GM23338 (cell line): Measurements from ENCODE around the gene FABP1. TPM values are rescaled to one million over a fixed set of nuclear protein-coding genes. Genes with fewer than 3 reads are reported as not detected.

Experiments
- ATAC-seq: fragments of 200-7000 bp; cut with Tn5 transposase; 3 replicates; pipeline ENCODE4 v1.9.1; 2020
- DNase-seq: peaks from one replicate; pipeline ENCODE4 v3.0.0-alpha.2; 2015; ENCODE audit warnings: low spot score
- H2AFZ ChIP-seq: fragments of 200-600 bp; sonication (generic); 2 replicates; pipeline ENCODE4 v1.8.0; 2016; ENCODE audit warnings: antibody characterized with exemption, mild to moderate bottlenecking, moderate library complexity
- H3F3A ChIP-seq: fragments of 200-600 bp; sonication (generic); replicated peaks from 2 replicates; pipeline ENCODE4 v1.8.0; 2017; ENCODE audit warnings: antibody characterized with exemption, mixed run types, low read depth
- H3K27ac ChIP-seq: fragments of 200-600 bp; sonication (generic); 2 replicates; pipeline ENCODE4 v1.6.1; 2016; ENCODE audit warnings: low read depth
- H3K27me3 ChIP-seq: fragments of 200-600 bp; sonication (generic); 2 replicates; pipeline ENCODE4 v1.8.0; 2016; ENCODE audit warnings: mild to moderate bottlenecking, mixed run types, moderate library complexity; ENCODE audit not compliant: insufficient read depth
- H3K36me3 ChIP-seq: fragments of 200-600 bp; sonication (generic); 2 replicates; pipeline ENCODE4 v1.8.0; 2016; ENCODE audit warnings: mild to moderate bottlenecking; ENCODE audit not compliant: insufficient read depth
- H3K4me1 ChIP-seq: fragments of 200-600 bp; sonication (generic); 2 replicates; pipeline ENCODE4 v1.8.0; 2016; ENCODE audit warnings: mild to moderate bottlenecking, moderate library complexity; ENCODE audit not compliant: insufficient read depth
- H3K4me2 ChIP-seq: fragments of 200-600 bp; sonication (generic); 2 replicates; pipeline ENCODE4 v1.7.1; 2017; ENCODE audit warnings: mixed run types
- H3K4me3 ChIP-seq: fragments of 200-600 bp; sonication (generic); 2 replicates; pipeline ENCODE4 v1.6.1; 2016; ENCODE audit warnings: mixed run types
- H3K79me2 ChIP-seq: fragments of 200-600 bp; sonication (generic); replicated peaks from 2 replicates; pipeline ENCODE4 v1.8.0; 2017; ENCODE audit warnings: mild to moderate bottlenecking; ENCODE audit not compliant: insufficient read depth
- H3K9me2 ChIP-seq: fragments of 200-600 bp; sonication (generic); 2 replicates; pipeline ENCODE4 v1.8.0; 2017; ENCODE audit not compliant: insufficient read depth
- H4K20me1 ChIP-seq: fragments of 200-600 bp; sonication (generic); replicated peaks from 2 replicates; pipeline ENCODE4 v1.8.0; 2017; ENCODE audit warnings: mild to moderate bottlenecking; ENCODE audit not compliant: insufficient read depth
- H3K27ac Mint-ChIP-seq: 2 replicates; pipeline ENCODE4 v1.8.0; 2020; ENCODE audit warnings: inconsistent platforms, mild to moderate bottlenecking, moderate library complexity, mixed read lengths
- H3K27me3 Mint-ChIP-seq: 3 replicates; pipeline ENCODE4 v1.8.0; 2022; ENCODE audit warnings: low read depth, mild to moderate bottlenecking, moderate library complexity, mixed read lengths, inconsistent platforms; ENCODE audit not compliant: insufficient read depth, poor library complexity
- H3K36me3 Mint-ChIP-seq: 3 replicates; pipeline ENCODE4 v1.8.0; 2021; ENCODE audit warnings: low read depth, mild to moderate bottlenecking, inconsistent platforms, moderate library complexity, mixed read lengths
- H3K4me1 Mint-ChIP-seq: 3 replicates; pipeline ENCODE4 v1.8.0; 2020; ENCODE audit warnings: mild to moderate bottlenecking, inconsistent platforms, mixed read lengths
- H3K4me3 Mint-ChIP-seq: 3 replicates; pipeline ENCODE4 v1.8.0; 2021; ENCODE audit warnings: moderate library complexity, mild to moderate bottlenecking, inconsistent platforms, mixed read lengths
- H3K9me3 Mint-ChIP-seq: 3 replicates; pipeline ENCODE4 v1.8.0; 2020; ENCODE audit warnings: moderate library complexity, mild to moderate bottlenecking, inconsistent platforms, mixed read lengths
- CREB1 ChIP-seq: fragments of 250-450 bp; sonication (Bioruptor Pico); IDR thresholded peaks from 2 replicates; pipeline ENCODE4 v1.5.0; 2020; ENCODE audit warnings: low read depth, mild to moderate bottlenecking, moderate library complexity
- EZH2 ChIP-seq: fragments of 200-600 bp; sonication (generic); IDR thresholded peaks from one replicate; pipeline ENCODE4 v1.8.0; 2017; ENCODE audit warnings: antibody characterized with exemption, mild to moderate bottlenecking, low read depth; ENCODE audit not compliant: unreplicated experiment
- EZH2phosphoT487 ChIP-seq: fragments of 200-600 bp; sonication (generic); IDR thresholded peaks from one replicate; pipeline ENCODE4 v1.8.1; 2018; ENCODE audit warnings: antibody characterized with exemption; ENCODE audit not compliant: unreplicated experiment
- JUNB ChIP-seq: IDR thresholded peaks from one replicate; pipeline ENCODE4 v1.6.1; 2016; ENCODE audit warnings: antibody characterized with exemption; ENCODE audit not compliant: unreplicated experiment
- NANOG ChIP-seq: IDR thresholded peaks from 2 replicates; pipeline ENCODE4 v1.6.1; 2016; ENCODE audit warnings: antibody characterized with exemption, borderline replicate concordance
- POLR2AphosphoS5 ChIP-seq: IDR thresholded peaks from 2 replicates; pipeline ENCODE4 v1.6.1; 2016; ENCODE audit warnings: antibody characterized with exemption, low read depth
- STAT1 ChIP-seq: IDR thresholded peaks from one replicate; pipeline ENCODE4 v1.6.1; 2016; ENCODE audit warnings: antibody characterized with exemption; ENCODE audit not compliant: unreplicated experiment
- ZNF114 ChIP-seq: fragments of 250-450 bp; sonication (Bioruptor Pico); IDR thresholded peaks from 2 replicates; pipeline ENCODE4 v1.5.0; 2020; ENCODE audit warnings: mild to moderate bottlenecking, moderate library complexity
- ZNF331 ChIP-seq: fragments of 250-450 bp; sonication (Bioruptor Pico); IDR thresholded peaks from 2 replicates; pipeline ENCODE4 v1.5.0; 2020; ENCODE audit warnings: low read depth, mild to moderate bottlenecking, moderate library complexity
- polyA plus RNA-seq: library from polyadenylated mRNA; unstranded; fragments of >200 nt; fragmentation: Nextera tagmentation; extraction: Ambion mirVana; gene quantifications from 2 replicates; pipeline ENCODE4 v1.2.1, GENCODE V29; 2016
- total RNA-seq: library from RNA; depleted of rRNA; stranded (reverse); fragments of >200 nt; shearing (Covaris generic); gene quantifications from 2 replicates; pipeline ENCODE4 v1.2.3, GENCODE V29; 2014
- TF ChIP-seq, protein P1 (sequence below), 2 experiments: fragments of 200-600 bp in 1 of 2; sonication (generic) in 1 of 2; conservative IDR thresholded peaks; 2 replicates each; pipeline versions ENCODE4 v1.5.1 to v1.6.1; 2016 to 2017; ENCODE audit warnings: antibody characterized with exemption in 2 of 2, low read depth in 2 of 2, mild to moderate bottlenecking in 2 of 2, moderate library complexity in 1 of 2
- TF ChIP-seq, protein P2 (sequence below): fragments of 250-450 bp; sonication (Bioruptor Pico); IDR thresholded peaks from 2 replicates; pipeline ENCODE4 v1.5.0; 2020; ENCODE audit warnings: mild to moderate bottlenecking, moderate library complexity
- TF ChIP-seq, protein P3 (sequence below): IDR thresholded peaks from one replicate; pipeline ENCODE4 v1.6.1; 2018; ENCODE audit warnings: antibody characterized with exemption; ENCODE audit not compliant: unreplicated experiment
- TF ChIP-seq, protein P4 (sequence below): IDR thresholded peaks from 2 replicates; pipeline ENCODE4 v1.6.1; 2016; ENCODE audit warnings: antibody characterized with exemption

Gene FABP1
- total and polyA plus RNA-seq, 2 experiments from 2014 or later = not detected

DNA sequence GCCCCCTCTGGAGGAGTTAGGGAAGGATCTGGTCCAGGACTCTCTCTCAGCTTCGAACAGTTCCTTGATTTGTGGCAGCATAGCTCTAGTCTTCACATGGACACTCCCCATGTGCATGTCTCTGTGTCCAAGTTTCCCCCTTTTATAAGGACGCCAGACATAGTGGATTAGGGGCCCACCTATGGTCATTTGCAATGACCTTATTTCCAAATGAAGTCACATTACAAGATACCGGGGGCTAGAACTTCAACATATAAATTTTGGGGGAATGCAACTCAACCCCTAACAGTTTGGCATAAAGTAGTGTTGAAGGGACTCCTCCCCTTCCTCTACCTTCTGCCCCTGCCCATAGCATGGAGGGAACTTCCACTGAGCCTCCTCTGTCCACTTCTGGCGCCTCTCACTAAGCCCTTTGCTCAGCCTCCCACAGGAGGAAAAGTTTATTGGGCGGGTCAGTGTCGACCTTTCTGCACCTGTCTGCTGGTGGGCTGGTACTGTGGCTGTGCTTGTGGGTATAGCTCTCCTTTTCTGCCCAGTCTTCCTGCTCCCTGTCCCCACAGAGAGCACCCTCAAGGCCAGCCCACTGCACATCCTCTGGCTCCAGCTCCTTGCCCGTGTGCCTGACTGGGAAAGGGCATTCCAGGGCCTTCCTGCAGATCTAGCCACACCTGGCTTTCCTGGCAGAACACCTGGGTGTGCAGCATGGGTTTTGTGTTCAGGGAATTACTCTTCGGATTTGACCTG lies 5.5 kb downstream of the FABP1 start:
- Mint-ChIP-seq H3K4me3 (no peak overlapping the region), H3K27me3 (peaks cover 2% of the 10 kb centered on the region), H3K9me3 (no peaks in the 10 kb centered on the region), H3K4me1 (no peaks in the 10 kb centered on the region), H3K36me3 (no peaks in the 10 kb centered on the region; the same call in 2 of the 3 replicates), H3K27ac (no peak overlapping the region)
- no peak overlapping the region for H3K27ac ChIP-seq
- H3F3A ChIP-seq = no peaks in the 10 kb centered on the region
- H3K27me3 ChIP-seq = no peaks in the 10 kb centered on the region
- no peak overlapping the region for H3K4me2 ChIP-seq
- no peaks in the 10 kb centered on the region for H3K79me2 ChIP-seq
- H4K20me1 ChIP-seq = no peaks in the 10 kb centered on the region
- no peaks in the 10 kb centered on the region for H3K4me1 ChIP-seq
- H3K36me3 ChIP-seq = no peaks in the 10 kb centered on the region
- DNase-seq (no peak), ATAC-seq (no peak)
- H3K9me2 ChIP-seq = 0 out of 2 replicates have a peak, but pooled peaks cover 2% of the 10 kb centered on the region
- no peak overlapping the region for H2AFZ ChIP-seq
- TF ChIP-seq, protein P1, sequence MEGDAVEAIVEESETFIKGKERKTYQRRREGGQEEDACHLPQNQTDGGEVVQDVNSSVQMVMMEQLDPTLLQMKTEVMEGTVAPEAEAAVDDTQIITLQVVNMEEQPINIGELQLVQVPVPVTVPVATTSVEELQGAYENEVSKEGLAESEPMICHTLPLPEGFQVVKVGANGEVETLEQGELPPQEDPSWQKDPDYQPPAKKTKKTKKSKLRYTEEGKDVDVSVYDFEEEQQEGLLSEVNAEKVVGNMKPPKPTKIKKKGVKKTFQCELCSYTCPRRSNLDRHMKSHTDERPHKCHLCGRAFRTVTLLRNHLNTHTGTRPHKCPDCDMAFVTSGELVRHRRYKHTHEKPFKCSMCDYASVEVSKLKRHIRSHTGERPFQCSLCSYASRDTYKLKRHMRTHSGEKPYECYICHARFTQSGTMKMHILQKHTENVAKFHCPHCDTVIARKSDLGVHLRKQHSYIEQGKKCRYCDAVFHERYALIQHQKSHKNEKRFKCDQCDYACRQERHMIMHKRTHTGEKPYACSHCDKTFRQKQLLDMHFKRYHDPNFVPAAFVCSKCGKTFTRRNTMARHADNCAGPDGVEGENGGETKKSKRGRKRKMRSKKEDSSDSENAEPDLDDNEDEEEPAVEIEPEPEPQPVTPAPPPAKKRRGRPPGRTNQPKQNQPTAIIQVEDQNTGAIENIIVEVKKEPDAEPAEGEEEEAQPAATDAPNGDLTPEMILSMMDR (conservative IDR thresholded peaks at IDR 0.05; ENCODE audit: low read depth in 2 of 2) = no peak
- TF ChIP-seq JUNB (no peak), NANOG (no peak), ZNF331 (no peak), EZH2 (no peak), STAT1 (no peak), CREB1 (CRISPR knock-in tag) (no peak), POLR2AphosphoS5 (no peak), EZH2phosphoT487 (no peak), ZNF114 (CRISPR knock-in tag) (no peak)
- TF ChIP-seq, protein P2, sequence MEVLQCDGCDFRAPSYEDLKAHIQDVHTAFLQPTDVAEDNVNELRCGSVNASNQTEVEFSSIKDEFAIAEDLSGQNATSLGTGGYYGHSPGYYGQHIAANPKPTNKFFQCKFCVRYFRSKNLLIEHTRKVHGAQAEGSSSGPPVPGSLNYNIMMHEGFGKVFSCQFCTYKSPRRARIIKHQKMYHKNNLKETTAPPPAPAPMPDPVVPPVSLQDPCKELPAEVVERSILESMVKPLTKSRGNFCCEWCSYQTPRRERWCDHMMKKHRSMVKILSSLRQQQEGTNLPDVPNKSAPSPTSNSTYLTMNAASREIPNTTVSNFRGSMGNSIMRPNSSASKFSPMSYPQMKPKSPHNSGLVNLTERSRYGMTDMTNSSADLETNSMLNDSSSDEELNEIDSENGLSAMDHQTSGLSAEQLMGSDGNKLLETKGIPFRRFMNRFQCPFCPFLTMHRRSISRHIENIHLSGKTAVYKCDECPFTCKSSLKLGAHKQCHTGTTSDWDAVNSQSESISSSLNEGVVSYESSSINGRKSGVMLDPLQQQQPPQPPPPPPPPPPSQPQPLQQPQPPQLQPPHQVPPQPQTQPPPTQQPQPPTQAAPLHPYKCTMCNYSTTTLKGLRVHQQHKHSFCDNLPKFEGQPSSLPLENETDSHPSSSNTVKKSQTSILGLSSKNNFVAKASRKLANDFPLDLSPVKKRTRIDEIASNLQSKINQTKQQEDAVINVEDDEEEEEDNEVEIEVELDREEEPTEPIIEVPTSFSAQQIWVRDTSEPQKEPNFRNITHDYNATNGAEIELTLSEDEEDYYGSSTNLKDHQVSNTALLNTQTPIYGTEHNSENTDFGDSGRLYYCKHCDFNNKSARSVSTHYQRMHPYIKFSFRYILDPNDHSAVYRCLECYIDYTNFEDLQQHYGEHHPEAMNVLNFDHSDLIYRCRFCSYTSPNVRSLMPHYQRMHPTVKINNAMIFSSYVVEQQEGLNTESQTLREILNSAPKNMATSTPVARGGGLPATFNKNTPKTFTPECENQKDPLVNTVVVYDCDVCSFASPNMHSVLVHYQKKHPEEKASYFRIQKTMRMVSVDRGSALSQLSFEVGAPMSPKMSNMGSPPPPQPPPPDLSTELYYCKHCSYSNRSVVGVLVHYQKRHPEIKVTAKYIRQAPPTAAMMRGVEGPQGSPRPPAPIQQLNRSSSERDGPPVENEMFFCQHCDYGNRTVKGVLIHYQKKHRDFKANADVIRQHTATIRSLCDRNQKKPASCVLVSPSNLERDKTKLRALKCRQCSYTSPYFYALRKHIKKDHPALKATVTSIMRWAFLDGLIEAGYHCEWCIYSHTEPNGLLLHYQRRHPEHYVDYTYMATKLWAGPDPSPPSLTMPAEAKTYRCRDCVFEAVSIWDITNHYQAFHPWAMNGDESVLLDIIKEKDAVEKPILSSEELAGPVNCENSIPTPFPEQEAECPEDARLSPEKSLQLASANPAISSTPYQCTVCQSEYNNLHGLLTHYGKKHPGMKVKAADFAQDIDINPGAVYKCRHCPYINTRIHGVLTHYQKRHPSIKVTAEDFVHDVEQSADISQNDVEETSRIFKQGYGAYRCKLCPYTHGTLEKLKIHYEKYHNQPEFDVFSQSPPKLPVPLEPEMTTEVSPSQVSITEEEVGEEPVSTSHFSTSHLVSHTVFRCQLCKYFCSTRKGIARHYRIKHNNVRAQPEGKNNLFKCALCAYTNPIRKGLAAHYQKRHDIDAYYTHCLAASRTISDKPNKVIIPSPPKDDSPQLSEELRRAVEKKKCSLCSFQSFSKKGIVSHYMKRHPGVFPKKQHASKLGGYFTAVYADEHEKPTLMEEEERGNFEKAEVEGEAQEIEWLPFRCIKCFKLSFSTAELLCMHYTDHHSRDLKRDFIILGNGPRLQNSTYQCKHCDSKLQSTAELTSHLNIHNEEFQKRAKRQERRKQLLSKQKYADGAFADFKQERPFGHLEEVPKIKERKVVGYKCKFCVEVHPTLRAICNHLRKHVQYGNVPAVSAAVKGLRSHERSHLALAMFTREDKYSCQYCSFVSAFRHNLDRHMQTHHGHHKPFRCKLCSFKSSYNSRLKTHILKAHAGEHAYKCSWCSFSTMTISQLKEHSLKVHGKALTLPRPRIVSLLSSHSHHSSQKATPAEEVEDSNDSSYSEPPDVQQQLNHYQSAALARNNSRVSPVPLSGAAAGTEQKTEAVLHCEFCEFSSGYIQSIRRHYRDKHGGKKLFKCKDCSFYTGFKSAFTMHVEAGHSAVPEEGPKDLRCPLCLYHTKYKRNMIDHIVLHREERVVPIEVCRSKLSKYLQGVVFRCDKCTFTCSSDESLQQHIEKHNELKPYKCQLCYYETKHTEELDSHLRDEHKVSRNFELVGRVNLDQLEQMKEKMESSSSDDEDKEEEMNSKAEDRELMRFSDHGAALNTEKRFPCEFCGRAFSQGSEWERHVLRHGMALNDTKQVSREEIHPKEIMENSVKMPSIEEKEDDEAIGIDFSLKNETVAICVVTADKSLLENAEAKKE (CRISPR knock-in tag) = no peak
- TF ChIP-seq, protein P3, sequence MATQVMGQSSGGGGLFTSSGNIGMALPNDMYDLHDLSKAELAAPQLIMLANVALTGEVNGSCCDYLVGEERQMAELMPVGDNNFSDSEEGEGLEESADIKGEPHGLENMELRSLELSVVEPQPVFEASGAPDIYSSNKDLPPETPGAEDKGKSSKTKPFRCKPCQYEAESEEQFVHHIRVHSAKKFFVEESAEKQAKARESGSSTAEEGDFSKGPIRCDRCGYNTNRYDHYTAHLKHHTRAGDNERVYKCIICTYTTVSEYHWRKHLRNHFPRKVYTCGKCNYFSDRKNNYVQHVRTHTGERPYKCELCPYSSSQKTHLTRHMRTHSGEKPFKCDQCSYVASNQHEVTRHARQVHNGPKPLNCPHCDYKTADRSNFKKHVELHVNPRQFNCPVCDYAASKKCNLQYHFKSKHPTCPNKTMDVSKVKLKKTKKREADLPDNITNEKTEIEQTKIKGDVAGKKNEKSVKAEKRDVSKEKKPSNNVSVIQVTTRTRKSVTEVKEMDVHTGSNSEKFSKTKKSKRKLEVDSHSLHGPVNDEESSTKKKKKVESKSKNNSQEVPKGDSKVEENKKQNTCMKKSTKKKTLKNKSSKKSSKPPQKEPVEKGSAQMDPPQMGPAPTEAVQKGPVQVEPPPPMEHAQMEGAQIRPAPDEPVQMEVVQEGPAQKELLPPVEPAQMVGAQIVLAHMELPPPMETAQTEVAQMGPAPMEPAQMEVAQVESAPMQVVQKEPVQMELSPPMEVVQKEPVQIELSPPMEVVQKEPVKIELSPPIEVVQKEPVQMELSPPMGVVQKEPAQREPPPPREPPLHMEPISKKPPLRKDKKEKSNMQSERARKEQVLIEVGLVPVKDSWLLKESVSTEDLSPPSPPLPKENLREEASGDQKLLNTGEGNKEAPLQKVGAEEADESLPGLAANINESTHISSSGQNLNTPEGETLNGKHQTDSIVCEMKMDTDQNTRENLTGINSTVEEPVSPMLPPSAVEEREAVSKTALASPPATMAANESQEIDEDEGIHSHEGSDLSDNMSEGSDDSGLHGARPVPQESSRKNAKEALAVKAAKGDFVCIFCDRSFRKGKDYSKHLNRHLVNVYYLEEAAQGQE = no peak
- TF ChIP-seq, protein P4, sequence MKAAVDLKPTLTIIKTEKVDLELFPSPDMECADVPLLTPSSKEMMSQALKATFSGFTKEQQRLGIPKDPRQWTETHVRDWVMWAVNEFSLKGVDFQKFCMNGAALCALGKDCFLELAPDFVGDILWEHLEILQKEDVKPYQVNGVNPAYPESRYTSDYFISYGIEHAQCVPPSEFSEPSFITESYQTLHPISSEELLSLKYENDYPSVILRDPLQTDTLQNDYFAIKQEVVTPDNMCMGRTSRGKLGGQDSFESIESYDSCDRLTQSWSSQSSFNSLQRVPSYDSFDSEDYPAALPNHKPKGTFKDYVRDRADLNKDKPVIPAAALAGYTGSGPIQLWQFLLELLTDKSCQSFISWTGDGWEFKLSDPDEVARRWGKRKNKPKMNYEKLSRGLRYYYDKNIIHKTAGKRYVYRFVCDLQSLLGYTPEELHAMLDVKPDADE = no peak
- no peak overlapping the region for H3K4me3 ChIP-seq
